ENCODE measurements around the gene RNF17. TPM values are rescaled to one million over a fixed set of nuclear protein-coding genes. Genes with fewer than 3 reads are reported as not detected.

The RNF17 gene
- total RNA-seq, 4 donors from 2014 or later = not detected

DNA sequence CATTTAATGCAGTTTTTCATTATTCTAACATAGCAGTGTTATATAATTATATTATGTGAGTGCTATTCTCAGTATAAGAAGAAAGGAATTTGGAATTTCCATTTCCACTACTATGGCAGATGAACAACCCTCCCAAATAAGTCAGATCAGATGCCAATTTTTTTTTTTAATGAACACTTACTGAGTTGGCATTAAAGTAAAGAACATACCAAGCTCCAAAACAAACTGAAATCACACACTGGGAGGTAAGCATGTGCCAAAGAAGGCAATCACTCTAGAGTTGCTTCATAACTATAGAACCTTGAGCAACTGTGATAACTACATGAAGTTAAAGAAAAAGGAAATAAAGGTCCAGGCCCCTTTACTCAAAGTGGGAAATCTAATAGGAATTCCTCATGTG is 90.3 kb downstream of the RNF17 start:
- H3K4me3 ChIP-seq = no peak overlapping the region
- H3K27ac ChIP-seq (replicated peaks in 1 of 4) = no peak overlapping the region
- TF ChIP-seq, protein P1, sequence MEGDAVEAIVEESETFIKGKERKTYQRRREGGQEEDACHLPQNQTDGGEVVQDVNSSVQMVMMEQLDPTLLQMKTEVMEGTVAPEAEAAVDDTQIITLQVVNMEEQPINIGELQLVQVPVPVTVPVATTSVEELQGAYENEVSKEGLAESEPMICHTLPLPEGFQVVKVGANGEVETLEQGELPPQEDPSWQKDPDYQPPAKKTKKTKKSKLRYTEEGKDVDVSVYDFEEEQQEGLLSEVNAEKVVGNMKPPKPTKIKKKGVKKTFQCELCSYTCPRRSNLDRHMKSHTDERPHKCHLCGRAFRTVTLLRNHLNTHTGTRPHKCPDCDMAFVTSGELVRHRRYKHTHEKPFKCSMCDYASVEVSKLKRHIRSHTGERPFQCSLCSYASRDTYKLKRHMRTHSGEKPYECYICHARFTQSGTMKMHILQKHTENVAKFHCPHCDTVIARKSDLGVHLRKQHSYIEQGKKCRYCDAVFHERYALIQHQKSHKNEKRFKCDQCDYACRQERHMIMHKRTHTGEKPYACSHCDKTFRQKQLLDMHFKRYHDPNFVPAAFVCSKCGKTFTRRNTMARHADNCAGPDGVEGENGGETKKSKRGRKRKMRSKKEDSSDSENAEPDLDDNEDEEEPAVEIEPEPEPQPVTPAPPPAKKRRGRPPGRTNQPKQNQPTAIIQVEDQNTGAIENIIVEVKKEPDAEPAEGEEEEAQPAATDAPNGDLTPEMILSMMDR (IDR thresholded peaks at IDR 0.05) = no peak
- TF ChIP-seq EP300 (IDR thresholded peaks at IDR 0.05) = no peak
- no peak for TF ChIP-seq POLR2A (IDR thresholded peaks at IDR 0.05; ENCODE audit: low read depth)
- no peak for TF ChIP-seq POLR2AphosphoS5 (IDR thresholded peaks at IDR 0.05)
- H3K9me3 ChIP-seq = no peaks in the 10 kb centered on the region
- H3K36me3 ChIP-seq = no peaks in the 10 kb centered on the region
- H3K4me1 ChIP-seq = peaks cover 0 to 12% (median 10%) of the 10 kb centered on the region in 4 donors
- no peaks in the 10 kb centered on the region for H3K27me3 ChIP-seq
- intact Hi-C loops (cut with DNase I) = no loop called here
- DNase-seq (ENCODE audit: extremely low spot score) = no peak

DNA sequence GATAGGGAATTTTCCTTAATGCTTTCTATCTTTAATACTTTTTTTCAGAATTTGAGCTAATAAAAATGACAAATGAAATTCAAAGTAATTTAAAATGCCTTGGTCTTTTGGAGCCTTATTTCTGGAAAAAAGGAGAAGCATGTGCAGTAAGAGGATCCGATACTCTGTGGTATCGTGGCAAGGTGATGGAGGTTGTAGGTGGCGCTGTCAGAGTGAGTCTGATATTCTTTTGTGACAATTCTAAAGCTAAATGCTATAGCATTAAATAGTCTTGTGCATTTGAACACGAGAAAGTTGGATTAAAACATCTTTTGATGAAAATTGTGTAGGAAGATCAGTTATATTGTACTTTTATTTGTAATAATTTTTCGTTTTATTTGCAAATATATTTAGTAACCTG is 95.0 kb downstream of the RNF17 start:
- intact Hi-C loops (cut with DNase I) = no loop called here
- no peaks in the 10 kb centered on the region for H3K4me1 ChIP-seq
- H3K27me3 ChIP-seq = no peaks in the 10 kb centered on the region
- WGBS = 85% methylated on average over 5 of the region's 5 CpGs
- H3K36me3 ChIP-seq = no peaks in the 10 kb centered on the region
- H3K9me3 ChIP-seq = no peaks in the 10 kb centered on the region
- no peak overlapping the region for H3K4me3 ChIP-seq
- DNase-seq (ENCODE audit: extremely low spot score) = no peak
- H3K27ac ChIP-seq (replicated peaks in 1 of 4) = no peak overlapping the region
- TF ChIP-seq EP300 (IDR thresholded peaks at IDR 0.05) = no peak
- TF ChIP-seq POLR2AphosphoS5 (IDR thresholded peaks at IDR 0.05) = no peak
- TF ChIP-seq, protein P1 (IDR thresholded peaks at IDR 0.05) = no peak
- TF ChIP-seq POLR2A (IDR thresholded peaks at IDR 0.05; ENCODE audit: low read depth) = no peak

DNA sequence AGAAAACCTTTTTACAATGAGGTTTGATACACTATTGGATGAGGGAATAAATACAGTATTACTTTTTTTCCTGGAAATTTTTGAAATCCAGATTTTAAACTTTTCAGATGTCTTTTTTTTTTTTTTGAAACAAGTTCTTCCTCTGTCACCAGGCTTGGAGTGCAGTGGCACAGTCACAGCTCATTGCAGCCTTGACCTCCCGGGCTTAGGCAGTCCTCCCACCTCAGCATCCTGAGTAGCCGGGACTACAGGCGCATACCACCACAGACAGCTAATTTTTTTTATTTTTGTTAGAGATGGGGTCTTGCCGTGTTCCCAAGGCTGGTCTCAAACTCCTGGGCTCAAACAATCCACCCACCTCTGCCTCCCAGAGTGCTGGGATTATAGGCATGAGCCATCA is 96.8 kb downstream of the RNF17 start:
- H3K4me3 ChIP-seq = no peak overlapping the region
- H3K27ac ChIP-seq (replicated peaks in 1 of 4) = no peak overlapping the region
- TF ChIP-seq, protein P1 (IDR thresholded peaks at IDR 0.05) = no peak
- TF ChIP-seq POLR2AphosphoS5 (IDR thresholded peaks at IDR 0.05) (no peak), EP300 (IDR thresholded peaks at IDR 0.05) (no peak), POLR2A (IDR thresholded peaks at IDR 0.05; ENCODE audit: low read depth) (no peak)
- DNase-seq (ENCODE audit: extremely low spot score) = no peak
- H3K4me1 ChIP-seq = no peaks in the 10 kb centered on the region
- H3K9me3 ChIP-seq = no peaks in the 10 kb centered on the region
- WGBS = 65% methylated on average over 4 of the region's 4 CpGs
- intact Hi-C loops (cut with DNase I) = no loop called here
- no peaks in the 10 kb centered on the region for H3K36me3 ChIP-seq
- no peaks in the 10 kb centered on the region for H3K27me3 ChIP-seq

DNA sequence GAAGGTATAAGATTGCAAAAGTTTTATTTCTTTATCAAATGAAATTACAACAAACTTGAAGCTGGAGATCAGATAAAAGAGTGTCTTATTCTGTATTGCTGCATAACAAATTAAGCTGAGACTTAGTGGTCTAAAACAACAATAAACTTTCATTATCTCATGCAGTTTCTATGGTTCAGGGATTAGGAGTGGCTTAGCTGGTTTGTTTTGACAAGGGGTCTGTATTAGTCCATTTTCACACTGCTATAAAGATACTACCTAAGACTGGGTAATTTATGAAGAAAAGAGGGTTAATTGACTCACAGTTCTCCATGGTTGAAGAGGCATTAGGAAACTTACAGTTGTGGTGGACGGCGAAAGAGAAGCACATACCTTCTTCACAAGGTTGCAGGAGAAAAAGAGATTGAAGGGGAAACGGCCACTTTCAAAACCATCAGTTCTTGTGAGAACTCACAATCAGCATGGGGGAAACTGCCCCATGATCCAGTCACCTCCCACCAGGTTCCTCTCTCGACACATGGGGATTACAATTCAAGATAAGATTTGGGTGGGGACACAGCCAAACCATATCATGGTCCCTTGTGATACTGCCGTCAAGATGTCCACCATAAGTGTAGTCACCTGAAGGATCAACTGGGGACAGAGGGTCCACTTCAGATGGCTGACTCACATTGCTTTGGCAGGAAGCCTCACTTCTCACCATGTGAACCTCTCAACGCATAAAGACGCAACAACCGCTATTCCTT is 97.8 kb downstream of the RNF17 start:
- intact Hi-C loops (cut with DNase I) = no loop called here
- TF ChIP-seq POLR2A (IDR thresholded peaks at IDR 0.05; ENCODE audit: low read depth) (no peak), POLR2AphosphoS5 (IDR thresholded peaks at IDR 0.05) (no peak), EP300 (IDR thresholded peaks at IDR 0.05) (no peak)
- TF ChIP-seq, protein P1 (IDR thresholded peaks at IDR 0.05) = no peak
- DNase-seq (ENCODE audit: extremely low spot score) = no peak
- Histone ChIP-seq H3K4me1 (no peaks in the 10 kb centered on the region), H3K4me3 (no peak overlapping the region), H3K27ac (replicated peaks in 1 of 4) (no peak overlapping the region), H3K9me3 (no peaks in the 10 kb centered on the region), H3K27me3 (no peaks in the 10 kb centered on the region), H3K36me3 (no peaks in the 10 kb centered on the region)
- 90% methylated on average over 8 of the region's 8 CpGs for WGBS
